ENCODE data around the gene DNALI1. TPM values are rescaled to one million over a fixed set of nuclear protein-coding genes. Genes with fewer than 3 reads are reported as not detected.
"Not testable (repeated sequence)": the region's sequence is repeated elsewhere in the genome, so short reads cannot be mapped to it uniquely, and the experiment has no call there.

DNALI1 gene
- total RNA-seq = not detected

GRCh38 chr1:37556712-37557196 lies at the start of gene DNALI1:
Gene DNALI1, plus strand, starts transcription at chr1:37556940. Its CDS starts 55 bp downstream, at chr1:37556995.
- Mint-ChIP-seq H3K27me3 (ENCODE audit: low read depth) (peaks cover 2% of the 10 kb centered on the region), H3K4me1 (ENCODE audit: low read depth) (peaks cover 39% of the 10 kb centered on the region), H3K27ac (no peak within 1 kb of the TSS), H3K9me3 (ENCODE audit: insufficient read depth) (no peaks in the 10 kb centered on the region), H3K36me3 (ENCODE audit: low read depth) (peaks cover 16% of the 10 kb centered on the region), H3K4me3 (no peak within 1 kb of the TSS)
- ATAC-seq (no peak), DNase-seq (peak; percentile 52)
- ChIA-PET POLR2A (interaction anchor here (0.7 to 1.5 kb wide), 2 partner anchors 39 to 136 kb away, joined by 3 to 4 read pairs; no protein-coding TSS in a partner anchor), CTCF (interaction anchor here (0.9 to 2.0 kb wide), 3 partner anchors 42 to 303 kb away, joined by 3 to 6 read pairs (median 5); partner anchors contain the start of gene MEAF6)

GRCh38 chr1:37509181-37509580 lies 47.6 kb upstream of the DNALI1 start:
- Mint-ChIP-seq H3K27ac (no peak overlapping the region), H3K4me1 (ENCODE audit: low read depth) (peaks cover 34% of the 10 kb centered on the region), H3K36me3 (ENCODE audit: low read depth) (peaks cover 52% of the 10 kb centered on the region), H3K9me3 (ENCODE audit: insufficient read depth) (no peaks in the 10 kb centered on the region), H3K27me3 (ENCODE audit: low read depth) (no peaks in the 10 kb centered on the region), H3K4me3 (no peak overlapping the region)
- ChIA-PET CTCF (interaction anchor here (1.0 to 2.2 kb wide), 8 partner anchors 10 to 96 kb away, joined by 3 to 20 read pairs (median 5); no protein-coding TSS in a partner anchor), POLR2A (interaction anchor here (1.0 kb wide), 1 partner anchor 35 kb away, joined by 3 read pairs; the partner anchor contains the start of gene ZC3H12A)
- DNase-seq (no peak), ATAC-seq (no peak)

GRCh38 chr1:37513795-37514349 lies 42.9 kb upstream of the DNALI1 start:
- ChIA-PET CTCF (interaction anchor here (1.2 to 3.0 kb wide), 17 partner anchors 11 to 938 kb away, joined by 3 to 34 read pairs (median 6); partner anchors contain the start of genes SNIP1 and ZC3H12A), POLR2A (interaction anchor here (0.7 to 2.8 kb wide), 12 partner anchors 8 to 496 kb away, joined by 3 to 20 read pairs (median 6); partner anchors contain the start of genes SNIP1 and ZC3H12A)
- Mint-ChIP-seq H3K36me3 (ENCODE audit: low read depth) (peaks cover 31% of the 10 kb centered on the region), H3K4me1 (ENCODE audit: low read depth) (peaks cover 48% of the 10 kb centered on the region), H3K27me3 (ENCODE audit: low read depth) (no peaks in the 10 kb centered on the region), H3K4me3 (peak overlapping the region; percentile 96), H3K27ac (peak overlapping the region; percentile 91), H3K9me3 (ENCODE audit: insufficient read depth) (peaks cover 5% of the 10 kb centered on the region)
- ATAC-seq = peak; percentile 27
- peak; percentile 62 for DNase-seq

- ChIA-PET CTCF (interaction anchor here (0.6 to 3.0 kb wide), 28 partner anchors 9 to 939 kb away, joined by 3 to 34 read pairs (median 5); partner anchors contain the start of genes CDCA8, GNL2, SNIP1 and ZC3H12A), POLR2A (interaction anchor here (0.6 to 2.8 kb wide), 18 partner anchors 9 to 495 kb away, joined by 3 to 20 read pairs (median 4); partner anchors contain the start of genes C1orf122, SNIP1, YRDC and ZC3H12A)
- H3K27ac Mint-ChIP-seq = peak within 1 kb of the TSS; percentile 95
- H3K36me3 Mint-ChIP-seq (ENCODE audit: low read depth) = peaks cover 33% of the 10 kb centered on the region
- peak within 1 kb of the TSS; percentile 96 for H3K4me3 Mint-ChIP-seq
- no peaks in the 10 kb centered on the region for H3K27me3 Mint-ChIP-seq (ENCODE audit: low read depth)
- ATAC-seq (peak; percentile 96), DNase-seq (peak; percentile 87)
- peaks cover 6% of the 10 kb centered on the region for H3K9me3 Mint-ChIP-seq (ENCODE audit: insufficient read depth)
- H3K4me1 Mint-ChIP-seq (ENCODE audit: low read depth) = peaks cover 48% of the 10 kb centered on the region
Measured at GRCh38 chr1:37514350-37515184, 42.2 kb upstream of the DNALI1 start, which contains the start of gene MEAF6. Gene MEAF6, minus strand, starts transcription at chr1:37514766. Its CDS starts 20 bp downstream, at chr1:37514746.

GRCh38 chr1:37515185-37516034 lies 41.3 kb upstream of the DNALI1 start:
- Mint-ChIP-seq H3K36me3 (ENCODE audit: low read depth) (peaks cover 36% of the 10 kb centered on the region), H3K27me3 (ENCODE audit: low read depth) (no peaks in the 10 kb centered on the region), H3K9me3 (ENCODE audit: insufficient read depth) (peaks cover 8% of the 10 kb centered on the region), H3K27ac (peak overlapping the region; percentile 95), H3K4me1 (ENCODE audit: low read depth) (peaks cover 50% of the 10 kb centered on the region), H3K4me3 (peak overlapping the region; percentile 96)
- ATAC-seq (no peak), DNase-seq (no peak)
- POLR2A ChIA-PET = interaction anchor here (0.6 to 2.8 kb wide), 14 partner anchors 10 to 250 kb away, joined by 3 to 20 read pairs (median 5); partner anchors contain the start of genes SNIP1 and ZC3H12A
- CTCF ChIA-PET = interaction anchor here (0.6 to 3.0 kb wide), 26 partner anchors 9 to 940 kb away, joined by 3 to 34 read pairs (median 5); partner anchors contain the start of genes CDCA8, GNL2, SNIP1 and ZC3H12A

- no peak for ATAC-seq
- Mint-ChIP-seq H3K27ac (no peak overlapping the region), H3K36me3 (ENCODE audit: low read depth) (peaks cover 27% of the 10 kb centered on the region), H3K9me3 (ENCODE audit: insufficient read depth) (peaks cover 8% of the 10 kb centered on the region), H3K27me3 (ENCODE audit: low read depth) (no peaks in the 10 kb centered on the region), H3K4me1 (ENCODE audit: low read depth) (peaks cover 39% of the 10 kb centered on the region), H3K4me3 (no peak overlapping the region)
- DNase-seq = no peak
- POLR2A ChIA-PET = interaction anchor here (3.2 kb wide), 1 partner anchor 42 kb away, joined by 22 read pairs; the partner anchor contains the start of gene ZC3H12A
- CTCF ChIA-PET = no interaction called here
Measured at GRCh38 chr1:37517569-37517968, 39.2 kb upstream of the DNALI1 start.

- Mint-ChIP-seq H3K9me3 (ENCODE audit: insufficient read depth) (peaks cover 15% of the 10 kb centered on the region), H3K36me3 (ENCODE audit: low read depth) (peaks cover 32% of the 10 kb centered on the region), H3K27ac (peak overlapping the region; percentile 96), H3K4me1 (ENCODE audit: low read depth) (peaks cover 33% of the 10 kb centered on the region)
- ChIA-PET CTCF (interaction anchor here (1.3 kb wide), 1 partner anchor 9 kb away, joined by 5 read pairs; no protein-coding TSS in a partner anchor), POLR2A (interaction anchor here (1.1 to 3.2 kb wide), 5 partner anchors 10 to 43 kb away, joined by 3 to 22 read pairs (median 6); partner anchors contain the start of gene ZC3H12A)
- not testable (repeated sequence) for DNase-seq; H3K4me3 Mint-ChIP-seq; ATAC-seq; H3K27me3 Mint-ChIP-seq (ENCODE audit: low read depth)
Measured at GRCh38 chr1:37518241-37518640, 38.5 kb upstream of the DNALI1 start.

GRCh38 chr1:37518929-37519328 lies 37.8 kb upstream of the DNALI1 start:
- ATAC-seq; H3K27me3 Mint-ChIP-seq (ENCODE audit: low read depth): not testable (repeated sequence)
- H3K9me3 Mint-ChIP-seq (ENCODE audit: insufficient read depth) = peaks cover 16% of the 10 kb centered on the region
- H3K27ac Mint-ChIP-seq = peak overlapping the region; percentile 96
- H3K36me3 Mint-ChIP-seq (ENCODE audit: low read depth) = peaks cover 31% of the 10 kb centered on the region
- H3K4me3 Mint-ChIP-seq = peak overlapping the region; percentile 83
- DNase-seq = peak; percentile 79
- CTCF ChIA-PET = interaction anchor here (1.2 to 1.5 kb wide), 3 partner anchors 10 to 163 kb away, joined by 3 to 5 read pairs (median 3); no protein-coding TSS in a partner anchor
- POLR2A ChIA-PET = interaction anchor here (0.8 to 3.2 kb wide), 9 partner anchors 9 to 44 kb away, joined by 3 to 22 read pairs (median 4); partner anchors contain the start of genes SNIP1 and ZC3H12A
- H3K4me1 Mint-ChIP-seq (ENCODE audit: low read depth) = peaks cover 28% of the 10 kb centered on the region

- ChIA-PET CTCF (interaction anchor here (1.2 to 1.6 kb wide), 4 partner anchors 11 to 162 kb away, joined by 3 to 5 read pairs (median 4); no protein-coding TSS in a partner anchor), POLR2A (interaction anchor here (0.8 to 3.2 kb wide), 9 partner anchors 8 to 44 kb away, joined by 3 to 22 read pairs (median 4); partner anchors contain the start of genes SNIP1 and ZC3H12A)
- Mint-ChIP-seq H3K27me3 (ENCODE audit: low read depth) (no peaks in the 10 kb centered on the region), H3K9me3 (ENCODE audit: insufficient read depth) (peaks cover 16% of the 10 kb centered on the region), H3K4me1 (ENCODE audit: low read depth) (peaks cover 28% of the 10 kb centered on the region), H3K4me3 (peak overlapping the region; percentile 83), H3K27ac (peak overlapping the region; percentile 96), H3K36me3 (ENCODE audit: low read depth) (peaks cover 29% of the 10 kb centered on the region)
- ATAC-seq (no peak), DNase-seq (peak; percentile 23)
Measured at GRCh38 chr1:37519613-37520012, 37.1 kb upstream of the DNALI1 start.

- CTCF ChIA-PET; H3K27me3 Mint-ChIP-seq (ENCODE audit: low read depth); DNase-seq; H3K9me3 Mint-ChIP-seq (ENCODE audit: insufficient read depth); H3K36me3 Mint-ChIP-seq (ENCODE audit: low read depth); H3K4me1 Mint-ChIP-seq (ENCODE audit: low read depth); ATAC-seq; H3K27ac Mint-ChIP-seq; POLR2A ChIA-PET; H3K4me3 Mint-ChIP-seq: not testable (repeated sequence)
Measured at GRCh38 chr1:37529888-37530287, 26.9 kb upstream of the DNALI1 start.
